Omental fat pad (tissue), 4 donors: ENCODE data around the gene SYNPO2. TPM values are rescaled to one million over a fixed set of nuclear protein-coding genes. Genes with fewer than 3 reads are reported as not detected.
A peak's percentile ranks its signal among the peaks of the same experiment; 100 is the strongest.

Experiments
- ATAC-seq: fragments of 150-250 bp; one replicate; pipeline ENCODE4 v1.9.1; 2016; ENCODE audit warnings: mild to moderate bottlenecking, moderate library complexity; ENCODE audit not compliant: low FRiP score
- DNase-seq: peaks from one replicate; pipeline ENCODE4 v3.0.0-alpha.2; 2019; ENCODE audit warnings: low spot score
- total RNA-seq, 4 donors: library from RNA; depleted of rRNA; stranded (reverse); fragments of >200 nt; gene quantifications; one replicate each; pipeline ENCODE4 v1.1.0, GENCODE V29; 2016
- TF ChIP-seq, protein P1 (sequence below), 3 donors: fragments of 450-650 bp; IDR thresholded peaks; one replicate each; pipeline ENCODE4 v1.5.1; 2016 to 2017; ENCODE audit warnings: antibody characterized with exemption in 3 of 3, mild to moderate bottlenecking in 3 of 3, moderate library complexity in 2 of 3

The SYNPO2 gene
- total RNA-seq, 4 donors from 2014 or later = 23.3 to 72.0 (median 41.3) TPM

DNA sequence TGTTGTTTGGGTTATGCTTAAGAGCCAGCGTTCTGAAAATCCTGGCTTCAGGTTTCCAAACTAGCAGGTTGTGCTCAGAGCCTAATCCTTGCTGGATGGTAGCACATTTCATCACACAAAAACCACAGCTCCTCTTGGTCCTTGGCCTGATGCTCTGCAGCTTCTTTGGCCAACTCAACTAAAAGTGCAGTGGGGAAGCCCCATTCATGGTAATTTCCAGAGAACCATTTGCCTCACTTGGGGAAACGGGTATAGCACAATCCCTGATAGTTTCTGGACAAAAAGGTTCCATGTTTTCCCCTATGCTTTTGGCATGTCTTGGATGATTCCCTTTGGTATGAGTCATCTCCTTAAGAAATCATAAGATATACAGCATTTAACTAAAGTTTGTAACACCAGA, 78.7 kb downstream of the SYNPO2 start:
- TF ChIP-seq, protein P1, sequence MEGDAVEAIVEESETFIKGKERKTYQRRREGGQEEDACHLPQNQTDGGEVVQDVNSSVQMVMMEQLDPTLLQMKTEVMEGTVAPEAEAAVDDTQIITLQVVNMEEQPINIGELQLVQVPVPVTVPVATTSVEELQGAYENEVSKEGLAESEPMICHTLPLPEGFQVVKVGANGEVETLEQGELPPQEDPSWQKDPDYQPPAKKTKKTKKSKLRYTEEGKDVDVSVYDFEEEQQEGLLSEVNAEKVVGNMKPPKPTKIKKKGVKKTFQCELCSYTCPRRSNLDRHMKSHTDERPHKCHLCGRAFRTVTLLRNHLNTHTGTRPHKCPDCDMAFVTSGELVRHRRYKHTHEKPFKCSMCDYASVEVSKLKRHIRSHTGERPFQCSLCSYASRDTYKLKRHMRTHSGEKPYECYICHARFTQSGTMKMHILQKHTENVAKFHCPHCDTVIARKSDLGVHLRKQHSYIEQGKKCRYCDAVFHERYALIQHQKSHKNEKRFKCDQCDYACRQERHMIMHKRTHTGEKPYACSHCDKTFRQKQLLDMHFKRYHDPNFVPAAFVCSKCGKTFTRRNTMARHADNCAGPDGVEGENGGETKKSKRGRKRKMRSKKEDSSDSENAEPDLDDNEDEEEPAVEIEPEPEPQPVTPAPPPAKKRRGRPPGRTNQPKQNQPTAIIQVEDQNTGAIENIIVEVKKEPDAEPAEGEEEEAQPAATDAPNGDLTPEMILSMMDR (IDR thresholded peaks at IDR 0.05) = no peak
- no peak for DNase-seq
- ATAC-seq = peak; percentile 39

DNA sequence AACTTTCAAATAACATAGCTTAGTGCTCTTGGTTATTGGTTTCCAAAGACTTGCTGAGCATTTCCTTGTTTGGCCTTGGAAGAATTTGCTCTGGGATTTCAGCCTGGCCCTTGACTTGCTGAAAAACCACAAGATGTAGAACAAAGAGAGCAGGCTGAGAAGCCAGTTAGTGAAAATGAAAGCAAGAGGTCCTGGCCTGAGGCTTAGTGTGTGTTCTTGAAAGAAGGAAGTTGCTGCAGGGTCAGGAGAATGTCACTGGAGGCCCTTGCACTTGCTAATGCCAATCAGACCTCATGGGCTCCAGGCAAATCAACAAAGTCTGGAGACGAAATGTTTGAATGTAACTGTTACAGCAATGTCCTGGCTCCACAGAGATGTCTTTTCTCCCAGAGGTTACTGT, 79.4 kb downstream of the SYNPO2 start:
- no peak for DNase-seq
- no peak for ATAC-seq
- TF ChIP-seq, protein P1 (IDR thresholded peaks at IDR 0.05) = no peak

- no peak for DNase-seq
- TF ChIP-seq, protein P1 (IDR thresholded peaks at IDR 0.05) = no peak
- ATAC-seq = peak; percentile 21
Measured at GRCh38 chr4:118968813-118969212, 80.2 kb downstream of the SYNPO2 start.

GRCh38 chr4:118969359-118969758, 80.7 kb downstream of the SYNPO2 start:
- ATAC-seq (peak; percentile 88), DNase-seq (no peak)
- TF ChIP-seq, protein P1 (IDR thresholded peaks at IDR 0.05) = peak in 1 of 3 donors; percentile 22

DNA sequence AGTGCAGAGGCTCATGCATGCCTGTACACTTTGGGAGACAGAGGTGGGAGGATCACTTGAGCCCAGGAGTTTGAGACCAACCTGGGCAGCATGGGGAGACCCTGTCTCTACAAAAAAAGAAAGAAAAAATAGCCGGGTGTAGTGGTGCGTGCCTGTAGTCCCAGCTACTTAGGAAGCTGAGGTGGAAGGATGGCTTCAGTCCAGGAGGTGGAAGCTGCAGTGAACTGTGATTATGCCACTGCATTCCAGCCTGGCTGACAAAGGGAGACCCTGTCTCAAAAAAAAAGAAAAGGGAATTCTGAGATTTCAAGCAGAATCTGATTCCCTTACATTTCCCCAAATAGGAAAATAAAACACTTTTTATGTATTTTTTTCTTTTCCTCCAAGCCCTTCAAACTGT, 83.5 kb downstream of the SYNPO2 start:
- DNase-seq (no peak), ATAC-seq (no peak)
- TF ChIP-seq, protein P1 (IDR thresholded peaks at IDR 0.05) = no peak

GRCh38 chr4:118973295-118973694, 84.6 kb downstream of the SYNPO2 start:
- no peak for DNase-seq
- TF ChIP-seq, protein P1 (IDR thresholded peaks at IDR 0.05) = no peak
- no peak for ATAC-seq

DNA sequence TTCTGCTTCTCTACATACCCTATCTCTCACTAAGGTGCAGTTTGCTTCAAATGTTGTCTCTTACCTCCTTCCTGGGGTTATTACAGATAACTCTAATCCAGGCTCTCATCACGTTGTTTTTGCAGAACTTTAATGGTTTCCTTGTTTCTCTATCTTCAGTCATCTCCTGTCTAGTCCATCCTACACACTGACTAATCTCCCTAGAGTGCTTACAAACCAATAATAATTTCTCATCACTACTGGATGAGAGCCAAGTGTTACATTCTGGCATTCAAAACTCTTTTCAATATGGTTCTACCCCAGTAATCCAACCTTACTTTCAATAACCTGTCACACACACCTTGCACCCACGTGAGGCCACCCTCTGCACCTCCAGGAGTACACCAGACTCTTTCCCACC, 86.1 kb downstream of the SYNPO2 start:
- no peak for DNase-seq
- TF ChIP-seq, protein P1 (IDR thresholded peaks at IDR 0.05) = no peak
- no peak for ATAC-seq
